ENCODE measurements around the gene STK36. TPM values are rescaled to one million over a fixed set of nuclear protein-coding genes. Genes with fewer than 3 reads are reported as not detected.
A peak's percentile ranks its signal among the peaks of the same experiment; 100 is the strongest.

STK36 gene
- total RNA-seq, 1 donor from 2014 or later: 67.8 TPM

GRCh38 chr2:218662377-218662776 lies 9.5 kb upstream of the STK36 start:
- Mint-ChIP-seq H3K36me3 (ENCODE audit: unreplicated experiment) (peaks cover 33% of the 10 kb centered on the region), H3K9me3 (ENCODE audit: unreplicated experiment) (no peaks in the 10 kb centered on the region), H3K4me1 (ENCODE audit: unreplicated experiment) (peaks cover 24% of the 10 kb centered on the region), H3K27ac (ENCODE audit: unreplicated experiment) (no peak overlapping the region), H3K4me3 (ENCODE audit: unreplicated experiment) (no peak overlapping the region), H3K27me3 (ENCODE audit: unreplicated experiment) (no peaks in the 10 kb centered on the region)
- no peak for DNase-seq (ENCODE audit: extremely low spot score, unreplicated experiment)
- no peak for TF ChIP-seq CTCF (IDR thresholded peaks at IDR 0.05)

GRCh38 chr2:218662827-218663226 lies 9.1 kb upstream of the STK36 start:
- H3K4me1 Mint-ChIP-seq (ENCODE audit: unreplicated experiment): peaks cover 24% of the 10 kb centered on the region
- no peak overlapping the region for H3K4me3 Mint-ChIP-seq (ENCODE audit: unreplicated experiment)
- no peak for TF ChIP-seq CTCF (IDR thresholded peaks at IDR 0.05)
- no peaks in the 10 kb centered on the region for H3K27me3 Mint-ChIP-seq (ENCODE audit: unreplicated experiment)
- peaks cover 33% of the 10 kb centered on the region for H3K36me3 Mint-ChIP-seq (ENCODE audit: unreplicated experiment)
- no peaks in the 10 kb centered on the region for H3K9me3 Mint-ChIP-seq (ENCODE audit: unreplicated experiment)
- DNase-seq (ENCODE audit: extremely low spot score, unreplicated experiment): no peak
- H3K27ac Mint-ChIP-seq (ENCODE audit: unreplicated experiment): no peak overlapping the region

GRCh38 chr2:218663901-218664300 lies 8.0 kb upstream of the STK36 start:
- H3K36me3 Mint-ChIP-seq (ENCODE audit: unreplicated experiment): peaks cover 34% of the 10 kb centered on the region

GRCh38 chr2:218664653-218665052 lies 7.2 kb upstream of the STK36 start:
- peaks cover 34% of the 10 kb centered on the region for H3K36me3 Mint-ChIP-seq (ENCODE audit: unreplicated experiment)
- peaks cover 9% of the 10 kb centered on the region for H3K4me1 Mint-ChIP-seq (ENCODE audit: unreplicated experiment)
- no peaks in the 10 kb centered on the region for H3K9me3 Mint-ChIP-seq (ENCODE audit: unreplicated experiment)
- DNase-seq (ENCODE audit: extremely low spot score, unreplicated experiment): no peak
- no peak for TF ChIP-seq CTCF (IDR thresholded peaks at IDR 0.05)
- no peak overlapping the region for H3K4me3 Mint-ChIP-seq (ENCODE audit: unreplicated experiment)
- no peaks in the 10 kb centered on the region for H3K27me3 Mint-ChIP-seq (ENCODE audit: unreplicated experiment)
- H3K27ac Mint-ChIP-seq (ENCODE audit: unreplicated experiment): no peak overlapping the region

More at GRCh38 chr2:218663901-218664300, 8.0 kb upstream of the STK36 start:
- Mint-ChIP-seq H3K4me1 (ENCODE audit: unreplicated experiment) (peaks cover 15% of the 10 kb centered on the region), H3K4me3 (ENCODE audit: unreplicated experiment) (no peak overlapping the region), H3K9me3 (ENCODE audit: unreplicated experiment) (no peaks in the 10 kb centered on the region), H3K27ac (ENCODE audit: unreplicated experiment) (no peak overlapping the region), H3K27me3 (ENCODE audit: unreplicated experiment) (no peaks in the 10 kb centered on the region)
- no peak for DNase-seq (ENCODE audit: extremely low spot score, unreplicated experiment)
- no peak for TF ChIP-seq CTCF (IDR thresholded peaks at IDR 0.05)

- Mint-ChIP-seq H3K4me3 (ENCODE audit: unreplicated experiment) (peak overlapping the region; percentile 99), H3K4me1 (ENCODE audit: unreplicated experiment) (peaks cover 25% of the 10 kb centered on the region), H3K36me3 (ENCODE audit: unreplicated experiment) (peaks cover 14% of the 10 kb centered on the region), H3K27ac (ENCODE audit: unreplicated experiment) (peak overlapping the region; percentile 99), H3K9me3 (ENCODE audit: unreplicated experiment) (no peaks in the 10 kb centered on the region), H3K27me3 (ENCODE audit: unreplicated experiment) (no peaks in the 10 kb centered on the region)
- TF ChIP-seq CTCF (IDR thresholded peaks at IDR 0.05): no peak
- no peak for DNase-seq (ENCODE audit: extremely low spot score, unreplicated experiment)
Measured at GRCh38 chr2:218671097-218671653, 711 bp upstream of the STK36 start.
